IPS-18a (cell line): ENCODE results near the gene ATP5PF.
"Not testable (repeated sequence)": the region's sequence is repeated elsewhere in the genome, so short reads cannot be mapped to it uniquely, and the experiment has no call there.

Source experiments
- H3K27ac ChIP-seq: one replicate; pipeline ENCODE4 v1.5.1; 2013; ENCODE audit warnings: low read length
- H3K27me3 ChIP-seq: one replicate; pipeline ENCODE4 v1.6.1; 2013; ENCODE audit warnings: mild to moderate bottlenecking, low read length; ENCODE audit not compliant: control insufficient read depth, insufficient read depth
- H3K36me3 ChIP-seq: one replicate; pipeline ENCODE4 v1.6.1; 2013; ENCODE audit warnings: low read depth, low read length; ENCODE audit not compliant: control insufficient read depth
- H3K4me1 ChIP-seq: one replicate; pipeline ENCODE4 v1.6.1; 2013; ENCODE audit warnings: low read depth, low read length; ENCODE audit not compliant: control insufficient read depth
- H3K4me3 ChIP-seq: one replicate; pipeline ENCODE4 v1.5.1; 2013; ENCODE audit warnings: low read length
- H3K9ac ChIP-seq: one replicate; pipeline ENCODE4 v1.6.1; 2013; ENCODE audit warnings: mild to moderate bottlenecking, low read length, moderate library complexity
- H3K9me3 ChIP-seq: one replicate; pipeline ENCODE4 v1.6.1; 2013; ENCODE audit warnings: low read depth, low read length; ENCODE audit not compliant: control insufficient read depth

Gene ATP5PF

DNA sequence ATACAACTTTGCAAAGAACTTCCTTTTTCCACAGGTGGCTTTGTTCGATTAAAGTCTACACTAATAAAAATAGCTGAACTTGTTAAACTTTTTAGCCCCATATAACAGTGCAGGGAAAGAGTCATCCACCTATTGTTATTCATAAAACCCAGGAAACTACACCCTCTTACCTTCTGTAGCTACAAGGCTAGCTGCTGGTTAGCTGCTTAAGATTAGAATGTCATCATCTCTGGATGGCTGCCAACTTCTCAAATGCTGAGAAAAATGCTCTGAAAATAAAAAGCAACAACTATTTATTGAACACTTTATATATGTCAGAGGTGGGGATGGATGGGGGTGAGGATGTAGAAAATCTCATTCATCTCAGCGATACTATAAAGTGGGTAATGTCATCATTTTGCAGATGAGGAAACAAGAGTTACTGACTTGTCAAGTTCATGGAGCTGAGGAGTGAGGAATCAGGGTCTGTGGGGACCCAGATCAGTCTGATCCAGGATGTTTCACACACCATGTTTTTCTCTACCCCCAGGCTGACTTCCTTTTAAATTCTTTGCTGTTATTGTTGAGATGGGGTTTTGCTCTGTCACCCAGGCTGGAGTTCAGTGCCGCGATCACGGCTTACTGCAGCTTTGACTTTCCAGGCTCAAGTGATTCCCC is 17.1 kb downstream of the ATP5PF start:
- Histone ChIP-seq H3K27ac (no peak overlapping the region), H3K9ac (no peak overlapping the region), H3K36me3 (peaks cover under 1% of the 10 kb centered on the region), H3K4me3 (no peak overlapping the region), H3K27me3 (no peaks in the 10 kb centered on the region), H3K4me1 (peaks cover 3% of the 10 kb centered on the region), H3K9me3 (no peaks in the 10 kb centered on the region)

GRCh38 chr21:25714066-25714465 is 20.6 kb downstream of the ATP5PF start:
- H3K4me1 ChIP-seq, H3K9ac ChIP-seq, H3K27ac ChIP-seq: not testable (repeated sequence)

GRCh38 chr21:25710550-25710949 is 24.2 kb downstream of the ATP5PF start:
- Histone ChIP-seq H3K4me1 (no peaks in the 10 kb centered on the region), H3K27me3 (no peaks in the 10 kb centered on the region), H3K27ac (no peak overlapping the region), H3K4me3 (no peak overlapping the region), H3K36me3 (no peaks in the 10 kb centered on the region), H3K9me3 (no peaks in the 10 kb centered on the region), H3K9ac (no peak overlapping the region)

More at GRCh38 chr21:25714066-25714465, 20.6 kb downstream of the ATP5PF start:
- H3K9me3 ChIP-seq, H3K36me3 ChIP-seq, H3K4me3 ChIP-seq, H3K27me3 ChIP-seq: not testable (repeated sequence)

GRCh38 chr21:25709684-25710265 is 24.9 kb downstream of the ATP5PF start:
- no peaks in the 10 kb centered on the region for H3K36me3 ChIP-seq
- H3K9me3 ChIP-seq, result no peaks in the 10 kb centered on the region
- H3K9ac ChIP-seq, result no peak overlapping the region
- no peak overlapping the region for H3K4me3 ChIP-seq
- no peaks in the 10 kb centered on the region for H3K27me3 ChIP-seq
- no peak overlapping the region for H3K27ac ChIP-seq
- no peaks in the 10 kb centered on the region for H3K4me1 ChIP-seq

DNA sequence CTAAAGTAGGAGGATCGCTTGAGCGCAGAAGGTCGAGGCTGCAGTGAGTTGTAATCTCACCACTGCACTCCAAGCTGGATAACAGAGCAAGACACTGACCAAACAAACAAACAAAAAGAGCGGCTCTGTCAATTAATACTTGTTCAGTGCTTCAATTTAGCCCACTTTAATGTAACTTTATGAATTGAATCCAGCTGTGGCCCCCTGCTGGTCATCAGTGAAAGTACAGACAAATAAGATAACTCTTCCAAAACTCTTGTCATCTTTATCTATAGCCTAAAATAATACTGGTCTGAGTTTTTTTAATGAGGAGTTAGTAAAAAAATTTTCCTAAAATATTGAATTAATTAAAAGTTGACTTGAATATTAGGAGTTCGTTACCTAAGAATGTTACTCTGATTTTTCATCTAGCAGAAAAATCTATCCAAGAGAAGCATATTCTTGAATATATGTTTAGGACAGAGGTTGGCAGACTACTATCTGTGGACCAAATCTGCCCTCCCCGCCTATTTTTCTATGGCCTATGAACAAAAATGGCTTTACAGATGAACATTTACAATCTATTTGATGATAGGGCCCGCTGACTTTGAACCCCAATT is 26.1 kb downstream of the ATP5PF start:
- no peak overlapping the region for H3K4me3 ChIP-seq
- no peaks in the 10 kb centered on the region for H3K4me1 ChIP-seq
- H3K9ac ChIP-seq, result no peak overlapping the region
- no peaks in the 10 kb centered on the region for H3K9me3 ChIP-seq
- H3K36me3 ChIP-seq, result no peaks in the 10 kb centered on the region
- H3K27me3 ChIP-seq, result no peaks in the 10 kb centered on the region
- H3K27ac ChIP-seq, result no peak overlapping the region

DNA sequence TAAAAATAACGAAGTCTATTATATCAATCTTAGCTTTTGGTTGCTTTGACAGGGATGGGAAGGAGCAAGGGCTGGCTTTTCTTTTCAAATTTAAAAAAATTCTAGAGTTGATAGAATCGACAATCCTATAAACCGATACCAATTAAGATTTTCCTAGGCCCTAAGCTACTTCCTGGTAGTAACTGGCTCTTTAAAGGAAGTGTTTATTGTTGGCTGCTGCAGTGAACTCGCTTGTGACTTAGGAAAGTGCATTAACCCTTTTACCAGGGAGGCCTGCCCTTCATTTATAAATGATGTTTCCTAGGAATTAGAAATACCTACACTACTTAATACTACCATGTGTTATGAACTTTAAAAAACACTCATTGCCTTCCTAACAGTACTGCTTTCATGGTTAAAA is 33.2 kb downstream of the ATP5PF start:
- Histone ChIP-seq H3K9ac (no peak overlapping the region), H3K27ac (no peak overlapping the region), H3K9me3 (no peaks in the 10 kb centered on the region), H3K36me3 (no peaks in the 10 kb centered on the region), H3K4me3 (no peak overlapping the region), H3K27me3 (no peaks in the 10 kb centered on the region), H3K4me1 (no peaks in the 10 kb centered on the region)

GRCh38 chr21:25700741-25701140 is 34.0 kb downstream of the ATP5PF start:
- H3K36me3 ChIP-seq, result no peaks in the 10 kb centered on the region
- H3K9me3 ChIP-seq, result no peaks in the 10 kb centered on the region
- H3K27ac ChIP-seq, result no peak overlapping the region
- no peaks in the 10 kb centered on the region for H3K4me1 ChIP-seq
- no peak overlapping the region for H3K4me3 ChIP-seq
- H3K27me3 ChIP-seq, result no peaks in the 10 kb centered on the region
- H3K9ac ChIP-seq, result no peak overlapping the region

DNA sequence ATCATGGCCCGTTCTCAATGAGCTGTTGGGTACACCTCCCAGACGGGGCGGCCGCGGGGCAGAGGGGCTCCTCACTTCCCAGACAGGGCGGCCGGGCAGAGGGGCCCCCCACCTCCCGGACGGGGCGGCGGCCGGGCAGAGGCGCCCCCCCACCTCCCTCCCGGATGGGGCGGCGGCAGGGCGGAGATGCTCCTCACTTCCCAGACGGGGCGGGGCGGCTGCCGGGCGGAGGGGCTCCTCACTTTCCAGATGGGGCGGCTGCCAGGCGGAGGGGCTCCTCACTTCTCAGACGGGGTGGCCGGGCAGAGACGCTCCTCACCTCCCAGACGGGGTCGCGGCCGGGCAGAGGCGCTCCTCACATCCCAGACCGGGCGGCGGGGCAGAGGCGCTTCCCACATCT is 39.2 kb downstream of the ATP5PF start:
- not testable (repeated sequence) for H3K4me1 ChIP-seq, H3K27ac ChIP-seq, H3K9ac ChIP-seq, H3K4me3 ChIP-seq, H3K27me3 ChIP-seq, H3K36me3 ChIP-seq, H3K9me3 ChIP-seq

- no peaks in the 10 kb centered on the region for H3K36me3 ChIP-seq
- no peaks in the 10 kb centered on the region for H3K4me1 ChIP-seq
- no peak overlapping the region for H3K9ac ChIP-seq
- no peak overlapping the region for H3K27ac ChIP-seq
- no peaks in the 10 kb centered on the region for H3K27me3 ChIP-seq
- no peak overlapping the region for H3K4me3 ChIP-seq
- H3K9me3 ChIP-seq, result no peaks in the 10 kb centered on the region
These were observed 42.7 kb downstream of the ATP5PF start for GRCh38 chr21:25691976-25692375.

GRCh38 chr21:25689226-25689625 is 45.5 kb downstream of the ATP5PF start:
- no peaks in the 10 kb centered on the region for H3K9me3 ChIP-seq
- H3K27me3 ChIP-seq, result no peaks in the 10 kb centered on the region
- no peaks in the 10 kb centered on the region for H3K36me3 ChIP-seq
- no peak overlapping the region for H3K9ac ChIP-seq
- no peak overlapping the region for H3K4me3 ChIP-seq
- no peak overlapping the region for H3K27ac ChIP-seq
- H3K4me1 ChIP-seq, result no peaks in the 10 kb centered on the region

DNA sequence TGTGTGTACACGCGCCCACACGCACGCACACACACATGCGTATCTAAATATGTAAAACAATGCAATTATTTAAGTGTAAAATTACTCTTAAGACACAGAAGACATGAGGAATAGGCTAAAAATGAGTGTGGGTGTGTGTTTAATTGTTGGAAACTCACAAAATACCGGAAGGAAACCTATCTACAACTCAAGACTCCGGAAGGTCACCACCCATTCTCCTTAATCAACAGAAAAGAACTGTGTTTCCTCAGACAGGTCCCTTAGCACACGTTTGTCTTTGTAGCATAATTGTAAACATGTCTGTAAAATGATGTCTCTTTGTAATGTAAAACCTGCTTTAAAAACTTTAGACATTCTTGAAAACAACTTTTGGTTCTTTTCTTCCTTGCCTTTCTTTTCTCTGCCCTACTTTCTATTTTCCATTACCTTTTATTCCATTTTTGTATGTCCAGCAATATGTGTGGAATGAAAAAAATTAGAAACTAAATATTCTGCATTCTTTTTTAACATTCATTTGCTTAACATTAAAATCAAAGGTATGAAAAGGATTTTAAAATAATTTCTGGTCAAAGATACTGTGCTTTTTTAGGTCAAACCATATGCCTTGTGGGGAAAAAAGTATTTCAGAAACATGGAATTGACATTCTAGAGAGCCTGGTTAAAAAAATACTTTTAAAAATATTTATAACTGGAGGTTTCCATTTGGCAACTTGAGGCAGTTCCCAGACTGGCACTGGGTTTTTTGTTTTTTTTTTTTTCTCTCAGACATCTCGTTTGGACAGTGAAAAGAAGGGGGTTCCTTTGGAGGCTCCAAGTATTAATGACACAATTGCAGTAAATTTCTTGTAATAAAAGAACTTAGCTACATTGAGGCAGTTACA is 46.2 kb downstream of the ATP5PF start:
- Histone ChIP-seq H3K27ac (no peak overlapping the region), H3K4me3 (no peak overlapping the region)

More for the DNA sequence above, 46.2 kb downstream of the ATP5PF start:
- no peaks in the 10 kb centered on the region for H3K27me3 ChIP-seq
- H3K36me3 ChIP-seq, result no peaks in the 10 kb centered on the region
- no peaks in the 10 kb centered on the region for H3K9me3 ChIP-seq
- no peak overlapping the region for H3K9ac ChIP-seq
- H3K4me1 ChIP-seq, result no peaks in the 10 kb centered on the region
